Esophagus squamous epithelium (tissue), 4 donors: ENCODE data around the gene CAMTA1.

ENCODE experiments used
- POLR2A ChIP-seq, 4 donors: fragments of 450-650 bp; IDR thresholded peaks; one replicate each; pipeline ENCODE4 v1.6.1; 2017; ENCODE audit warnings: antibody characterized with exemption in 4 of 4, mild to moderate bottlenecking in 4 of 4, moderate library complexity in 3 of 4
- TF ChIP-seq, protein P1 (sequence below), 6 experiments: fragments of 450-650 bp in 4 of 6; fragments of 200-600 bp in 2 of 6; sonication (generic) in 2 of 6; IDR thresholded peaks; one replicate each; pipeline ENCODE4 v1.5.1; 2016 to 2019; ENCODE audit warnings: antibody characterized with exemption in 6 of 6, mild to moderate bottlenecking in 4 of 6, moderate library complexity in 4 of 6

DNA sequence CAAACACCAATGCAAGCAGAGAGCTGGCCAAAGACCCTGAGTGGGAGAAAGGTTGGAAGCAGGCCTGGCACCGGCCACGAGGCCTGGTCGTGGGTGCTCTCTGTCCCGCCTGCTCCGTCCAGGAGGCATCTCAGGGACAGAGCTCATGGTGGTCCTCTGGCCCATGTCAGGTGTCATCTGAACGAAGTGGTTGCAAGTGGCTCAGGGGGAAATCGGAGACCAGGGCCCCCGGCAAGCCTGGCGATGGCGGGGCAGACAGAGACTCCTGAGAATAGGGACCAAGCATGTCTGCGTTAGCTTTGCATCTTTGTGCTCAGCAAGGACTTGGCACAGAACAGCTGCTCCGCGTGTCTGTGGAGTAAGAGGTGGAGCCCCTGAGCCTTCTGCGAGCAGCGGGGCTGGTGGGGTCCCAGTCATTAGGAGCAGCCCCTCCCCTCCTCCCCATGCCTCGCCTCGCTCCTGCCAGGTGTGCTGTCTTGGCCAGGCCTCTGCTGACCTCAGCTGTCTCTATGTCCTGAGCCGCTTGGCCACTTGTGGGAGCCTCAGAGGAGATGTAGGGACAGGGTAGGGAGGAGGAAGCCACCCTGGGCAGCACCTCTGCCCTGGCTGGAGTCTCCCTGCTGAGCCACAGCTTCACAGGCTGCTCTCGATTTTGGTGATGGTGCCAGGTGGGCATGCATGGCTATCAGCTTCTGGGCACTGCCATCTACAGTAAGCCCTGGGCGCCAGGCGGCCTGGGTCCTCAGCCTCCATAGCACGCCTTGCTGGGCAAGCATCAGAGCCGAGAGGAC lies 622.9 kb downstream of the CAMTA1 start:
- TF ChIP-seq, protein P1, sequence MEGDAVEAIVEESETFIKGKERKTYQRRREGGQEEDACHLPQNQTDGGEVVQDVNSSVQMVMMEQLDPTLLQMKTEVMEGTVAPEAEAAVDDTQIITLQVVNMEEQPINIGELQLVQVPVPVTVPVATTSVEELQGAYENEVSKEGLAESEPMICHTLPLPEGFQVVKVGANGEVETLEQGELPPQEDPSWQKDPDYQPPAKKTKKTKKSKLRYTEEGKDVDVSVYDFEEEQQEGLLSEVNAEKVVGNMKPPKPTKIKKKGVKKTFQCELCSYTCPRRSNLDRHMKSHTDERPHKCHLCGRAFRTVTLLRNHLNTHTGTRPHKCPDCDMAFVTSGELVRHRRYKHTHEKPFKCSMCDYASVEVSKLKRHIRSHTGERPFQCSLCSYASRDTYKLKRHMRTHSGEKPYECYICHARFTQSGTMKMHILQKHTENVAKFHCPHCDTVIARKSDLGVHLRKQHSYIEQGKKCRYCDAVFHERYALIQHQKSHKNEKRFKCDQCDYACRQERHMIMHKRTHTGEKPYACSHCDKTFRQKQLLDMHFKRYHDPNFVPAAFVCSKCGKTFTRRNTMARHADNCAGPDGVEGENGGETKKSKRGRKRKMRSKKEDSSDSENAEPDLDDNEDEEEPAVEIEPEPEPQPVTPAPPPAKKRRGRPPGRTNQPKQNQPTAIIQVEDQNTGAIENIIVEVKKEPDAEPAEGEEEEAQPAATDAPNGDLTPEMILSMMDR (IDR thresholded peaks at IDR 0.05): no peak
- no peak for TF ChIP-seq POLR2A (IDR thresholded peaks at IDR 0.05)
